Spleen (tissue), 11 donors: ENCODE results near the gene IGF2R. TPM values are rescaled to one million over a fixed set of nuclear protein-coding genes. Genes with fewer than 3 reads are reported as not detected.

Experiments used
- DNase-seq: peaks from one replicate; pipeline ENCODE4 v3.0.0-alpha.2; 2020
- H3K27ac ChIP-seq, 8 donors: fragments of 200-600 bp; sonication (generic) in 7 of 8; 1 replicate in 4 of 8; 2 replicates in 4 of 8; pipeline versions ENCODE4 v1.5.0 to v1.8.0; 2016 to 2021; ENCODE audit warnings: inconsistent platforms in 4 of 8, mild to moderate bottlenecking in 4 of 8, moderate library complexity in 1 of 8
- H3K27me3 ChIP-seq, 7 donors: fragments of 200-600 bp; sonication (generic) in 6 of 7; replicated peaks in 1 of 7; 1 replicate in 4 of 7; 2 replicates in 3 of 7; pipeline versions ENCODE4 v1.5.0 to v1.8.0; 2016 to 2021; ENCODE audit warnings: inconsistent platforms in 3 of 7, mild to moderate bottlenecking in 1 of 7
- H3K36me3 ChIP-seq, 6 donors: fragments of 200-600 bp; sonication (generic) in 5 of 6; 1 replicate in 4 of 6; 2 replicates in 2 of 6; pipeline versions ENCODE4 v1.5.0 to v1.8.0; 2016 to 2021; ENCODE audit warnings: inconsistent platforms in 2 of 6
- H3K4me1 ChIP-seq, 6 donors: fragments of 200-600 bp; sonication (generic) in 5 of 6; 1 replicate in 3 of 6; 2 replicates in 3 of 6; pipeline versions ENCODE4 v1.5.0 to v1.8.0; 2016 to 2021; ENCODE audit warnings: inconsistent platforms in 3 of 6
- H3K4me3 ChIP-seq, 8 donors: fragments of 200-600 bp; sonication (generic) in 7 of 8; 1 replicate in 4 of 8; 2 replicates in 4 of 8; pipeline versions ENCODE4 v1.5.0 to v1.8.0; 2016 to 2021; ENCODE audit warnings: inconsistent platforms in 4 of 8, mild to moderate bottlenecking in 4 of 8, moderate library complexity in 2 of 8
- H3K9me3 ChIP-seq, 8 donors: fragments of 200-600 bp; sonication (generic) in 7 of 8; 1 replicate in 4 of 8; 2 replicates in 4 of 8; pipeline versions ENCODE4 v1.5.0 to v1.8.0; 2016 to 2021; ENCODE audit warnings: inconsistent platforms in 4 of 8
- POLR2A ChIP-seq, 3 donors: fragments of 450-650 bp; IDR thresholded peaks; one replicate each; pipeline ENCODE4 v1.5.1; 2017; ENCODE audit warnings: antibody characterized with exemption in 3 of 3, mild to moderate bottlenecking in 1 of 3
- POLR2AphosphoS5 ChIP-seq, 3 donors: sonication (generic); formaldehyde crosslinking; IDR thresholded peaks; one replicate each; pipeline ENCODE4 v1.5.1; 2017; ENCODE audit warnings: antibody characterized with exemption in 3 of 3
- WGBS, 5 donors: extraction: QIAGEN DNeasy Blood & Tissue Kit in 3 of 5; methylation state at CpG; one replicate each; pipeline versions ENCODE4 v1.1.5 to v1.1.7; 2013 to 2018; 5-methylcytosine and 5-hydroxymethylcytosine counted together
- intact Hi-C: fragments of 100-400 bp; cut with DNase I; formaldehyde crosslinking; loops from one replicate; pipeline ENCODE4 v1.15.0; 2023; ENCODE audit warnings: low total_unique reads
- polyA plus RNA-seq, 3 donors: library from polyadenylated mRNA; stranded (reverse); fragments of 200-250 nt; gene quantifications; one replicate each; pipeline ENCODE4 v1.2.1, GENCODE V29; 2013
- total RNA-seq, 7 donors: library from RNA; depleted of rRNA in 3 of 7; stranded (reverse); fragments of >200 nt in 3 of 7; fragmentation: NEBNext Ultra II Directional in 4 of 7; extraction: Animal tissue kit (Norgen Biotek cat#: 25700) in 4 of 7; gene quantifications; one replicate each; pipeline versions ENCODE4 v1.1.0 to v1.2.1, GENCODE V29; 2016 to 2021
- TF ChIP-seq, protein P1 (sequence below), 11 experiments: fragments of 200-600 bp in 7 of 11; fragments of 450-650 bp in 4 of 11; sonication (generic) in 4 of 11; IDR thresholded peaks in 8 of 11; conservative IDR thresholded peaks in 3 of 11; 1 replicate in 7 of 11; 2 replicates in 4 of 11; pipeline versions ENCODE4 v1.4.0 to v1.8.0; 2016 to 2021; ENCODE audit warnings: antibody characterized with exemption in 11 of 11, inconsistent platforms in 4 of 11, mild to moderate bottlenecking in 1 of 11
- donor health status: healthy with polysubstance abuse.
- donor health status: DM: no; HTN: no; CAD: no; lungs with moderate emphysema.
- donor health status: DM: no; HTN: no; CAD: no.
- donor health status: Bipolar disorder and iron deficiency.
- donor health status: healthy.
- donor health status: DM: no; HTN: no; CAD: no.
- donor health status: DM: yes; HTN: yes; CAD: no.

Gene IGF2R
- total and polyA plus RNA-seq, 10 donors, result 6.9 to 193 (median 159) TPM

DNA sequence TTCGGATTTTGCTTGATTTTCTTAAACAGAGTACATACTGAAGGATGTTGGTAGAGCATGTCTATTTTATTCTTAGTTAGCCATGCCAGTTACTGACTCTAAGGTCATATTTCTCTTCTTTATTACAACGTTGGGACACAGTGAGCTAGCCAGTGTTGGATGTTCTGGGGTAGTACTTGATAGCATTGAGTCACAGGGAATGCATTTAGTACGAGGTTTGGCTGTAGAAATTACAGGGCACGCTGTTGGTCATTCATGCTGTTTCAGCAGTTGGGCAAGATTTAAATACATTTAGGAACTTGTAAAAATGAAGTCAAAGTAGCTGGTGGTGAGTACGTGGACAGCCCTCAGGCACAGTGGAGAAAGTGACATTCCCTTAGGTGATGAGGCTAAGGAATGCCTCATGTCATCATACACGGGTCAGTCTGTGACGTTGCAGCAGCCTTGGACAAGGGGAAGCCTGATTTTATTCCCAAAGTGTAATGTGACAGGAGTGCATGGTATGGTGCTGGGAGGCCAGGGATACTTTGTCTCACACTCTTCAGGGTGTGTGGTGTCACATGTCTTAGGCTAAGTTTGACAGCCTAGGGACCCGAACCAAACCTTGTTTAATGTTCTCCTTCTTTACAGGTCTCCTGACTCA is 95.0 kb downstream of the IGF2R start:
- Histone ChIP-seq H3K4me3 (no peak overlapping the region), H3K27me3 (no peaks in the 10 kb centered on the region), H3K9me3 (no peaks in the 10 kb centered on the region), H3K27ac (no peak overlapping the region), H3K36me3 (peaks cover 0 to 100% (median 91%) of the 10 kb centered on the region in 6 donors), H3K4me1 (peaks cover 0 to 12% (median 6%) of the 10 kb centered on the region in 6 donors)
- intact Hi-C loops, result no loop called here
- DNase-seq, result no peak
- TF ChIP-seq POLR2AphosphoS5 (IDR thresholded peaks at IDR 0.05) (no peak), POLR2A (IDR thresholded peaks at IDR 0.05) (no peak)
- TF ChIP-seq, protein P1, sequence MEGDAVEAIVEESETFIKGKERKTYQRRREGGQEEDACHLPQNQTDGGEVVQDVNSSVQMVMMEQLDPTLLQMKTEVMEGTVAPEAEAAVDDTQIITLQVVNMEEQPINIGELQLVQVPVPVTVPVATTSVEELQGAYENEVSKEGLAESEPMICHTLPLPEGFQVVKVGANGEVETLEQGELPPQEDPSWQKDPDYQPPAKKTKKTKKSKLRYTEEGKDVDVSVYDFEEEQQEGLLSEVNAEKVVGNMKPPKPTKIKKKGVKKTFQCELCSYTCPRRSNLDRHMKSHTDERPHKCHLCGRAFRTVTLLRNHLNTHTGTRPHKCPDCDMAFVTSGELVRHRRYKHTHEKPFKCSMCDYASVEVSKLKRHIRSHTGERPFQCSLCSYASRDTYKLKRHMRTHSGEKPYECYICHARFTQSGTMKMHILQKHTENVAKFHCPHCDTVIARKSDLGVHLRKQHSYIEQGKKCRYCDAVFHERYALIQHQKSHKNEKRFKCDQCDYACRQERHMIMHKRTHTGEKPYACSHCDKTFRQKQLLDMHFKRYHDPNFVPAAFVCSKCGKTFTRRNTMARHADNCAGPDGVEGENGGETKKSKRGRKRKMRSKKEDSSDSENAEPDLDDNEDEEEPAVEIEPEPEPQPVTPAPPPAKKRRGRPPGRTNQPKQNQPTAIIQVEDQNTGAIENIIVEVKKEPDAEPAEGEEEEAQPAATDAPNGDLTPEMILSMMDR (IDR thresholded peaks at IDR 0.05 in 8 of 11, conservative IDR thresholded peaks at IDR 0.05 in 3 of 11), result no peak
- WGBS, 5 donors, result 90 to 94% (median 93%) methylated on average over 8 of the region's 8 CpGs

- no peaks in the 10 kb centered on the region for H3K9me3 ChIP-seq
- no peaks in the 10 kb centered on the region for H3K27me3 ChIP-seq
- TF ChIP-seq, protein P1 (IDR thresholded peaks at IDR 0.05 in 8 of 11, conservative IDR thresholded peaks at IDR 0.05 in 3 of 11), result no peak
- TF ChIP-seq POLR2A (IDR thresholded peaks at IDR 0.05), result no peak
- TF ChIP-seq POLR2AphosphoS5 (IDR thresholded peaks at IDR 0.05), result no peak
- H3K27ac ChIP-seq, result no peak overlapping the region
- no peak overlapping the region for H3K4me3 ChIP-seq
- peaks cover 0 to 100% (median 91%) of the 10 kb centered on the region in 6 donors for H3K36me3 ChIP-seq
- intact Hi-C loops, result no loop called here
- 86 to 90% (median 89%) methylated on average over 8 to 9 of the region's 9 CpGs for WGBS, 5 donors
- peaks cover 0 to 25% (median 19%) of the 10 kb centered on the region in 6 donors for H3K4me1 ChIP-seq
- DNase-seq, result no peak
Measured at GRCh38 chr6:160065200-160065599, 96.3 kb downstream of the IGF2R start.

GRCh38 chr6:160067564-160067963 is 98.7 kb downstream of the IGF2R start:
- TF ChIP-seq, protein P1 (IDR thresholded peaks at IDR 0.05 in 8 of 11, conservative IDR thresholded peaks at IDR 0.05 in 3 of 11), result no peak
- no peak for TF ChIP-seq POLR2AphosphoS5 (IDR thresholded peaks at IDR 0.05)
- TF ChIP-seq POLR2A (IDR thresholded peaks at IDR 0.05), result no peak
- DNase-seq, result no peak
- Histone ChIP-seq H3K4me3 (no peak overlapping the region), H3K36me3 (peaks cover 7 to 100% (median 92%) of the 10 kb centered on the region in 6 donors), H3K4me1 (peaks cover 0 to 36% (median 25%) of the 10 kb centered on the region in 6 donors), H3K27ac (no peak overlapping the region), H3K27me3 (no peaks in the 10 kb centered on the region), H3K9me3 (no peaks in the 10 kb centered on the region)
- 94 to 98% (median 95%) methylated on average over 10 of the region's 10 CpGs for WGBS, 5 donors
- intact Hi-C loops, result no loop called here

DNA sequence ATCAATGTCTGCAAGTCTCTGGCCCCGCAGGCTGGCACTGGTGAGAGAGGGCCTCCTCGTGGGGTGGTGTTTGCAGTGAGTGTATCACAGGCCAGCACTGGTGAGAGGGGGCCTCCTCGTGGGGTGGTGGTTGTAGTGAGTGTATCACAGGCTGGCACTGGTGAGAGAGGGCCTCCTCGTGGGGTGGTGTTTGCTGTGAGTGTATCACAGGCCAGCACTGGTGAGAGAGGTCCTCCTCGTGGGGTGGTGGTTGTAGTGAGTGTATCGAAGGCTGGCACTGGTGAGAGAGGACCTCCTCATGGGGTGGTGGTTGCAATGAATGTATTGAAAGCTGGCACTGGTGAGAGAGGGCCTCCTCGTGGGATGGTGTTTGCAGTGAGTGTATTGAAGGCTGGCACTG is 99.5 kb downstream of the IGF2R start:
- no peak overlapping the region for H3K27ac ChIP-seq
- H3K27me3 ChIP-seq, result no peaks in the 10 kb centered on the region
- no peak overlapping the region for H3K4me3 ChIP-seq
- no peaks in the 10 kb centered on the region for H3K9me3 ChIP-seq
- 85 to 90% (median 90%) methylated on average over 7 of the region's 7 CpGs for WGBS, 5 donors
- TF ChIP-seq POLR2A (IDR thresholded peaks at IDR 0.05) (no peak), POLR2AphosphoS5 (IDR thresholded peaks at IDR 0.05) (no peak)
- TF ChIP-seq, protein P1 (IDR thresholded peaks at IDR 0.05 in 8 of 11, conservative IDR thresholded peaks at IDR 0.05 in 3 of 11), result no peak
- DNase-seq, result no peak
- peaks cover 0 to 36% (median 25%) of the 10 kb centered on the region in 6 donors for H3K4me1 ChIP-seq
- intact Hi-C loops, result no loop called here
- H3K36me3 ChIP-seq, result peaks cover 7 to 100% (median 92%) of the 10 kb centered on the region in 6 donors
